ENCODE measurements around the gene DNAJC5. TPM values are rescaled to one million over a fixed set of nuclear protein-coding genes. Genes with fewer than 3 reads are reported as not detected.
A peak's percentile ranks its signal among the peaks of the same experiment; 100 is the strongest.

Gene DNAJC5
- total RNA-seq, 1 donor from 2014 or later, result 57.9 TPM

GRCh38 chr20:63953764-63954429 is 59.0 kb downstream of the DNAJC5 start:
- Mint-ChIP-seq H3K9me3 (ENCODE audit: unreplicated experiment) (peaks cover 5% of the 10 kb centered on the region), H3K27me3 (ENCODE audit: unreplicated experiment) (peaks cover 13% of the 10 kb centered on the region), H3K4me1 (ENCODE audit: low read depth, unreplicated experiment) (peaks cover 17% of the 10 kb centered on the region), H3K27ac (ENCODE audit: unreplicated experiment) (peak overlapping the region; percentile 80), H3K4me3 (ENCODE audit: unreplicated experiment) (peak overlapping the region; percentile 89), H3K36me3 (ENCODE audit: unreplicated experiment) (no peaks in the 10 kb centered on the region)
- no peak for DNase-seq
- no peak for TF ChIP-seq CTCF (IDR thresholded peaks at IDR 0.05; ENCODE audit: partially characterized antibody, unreplicated experiment)

- Mint-ChIP-seq H3K27me3 (ENCODE audit: unreplicated experiment) (peaks cover 2% of the 10 kb centered on the region), H3K4me3 (ENCODE audit: unreplicated experiment) (peak overlapping the region; percentile 89), H3K9me3 (ENCODE audit: unreplicated experiment) (no peaks in the 10 kb centered on the region), H3K4me1 (ENCODE audit: low read depth, unreplicated experiment) (peaks cover 7% of the 10 kb centered on the region), H3K27ac (ENCODE audit: unreplicated experiment) (peak overlapping the region; percentile 48), H3K36me3 (ENCODE audit: unreplicated experiment) (no peaks in the 10 kb centered on the region)
- no peak for DNase-seq
- peak; percentile 9 for TF ChIP-seq CTCF (IDR thresholded peaks at IDR 0.05; ENCODE audit: partially characterized antibody, unreplicated experiment)
These were observed 60.4 kb downstream of the DNAJC5 start for GRCh38 chr20:63955281-63955826.

DNA sequence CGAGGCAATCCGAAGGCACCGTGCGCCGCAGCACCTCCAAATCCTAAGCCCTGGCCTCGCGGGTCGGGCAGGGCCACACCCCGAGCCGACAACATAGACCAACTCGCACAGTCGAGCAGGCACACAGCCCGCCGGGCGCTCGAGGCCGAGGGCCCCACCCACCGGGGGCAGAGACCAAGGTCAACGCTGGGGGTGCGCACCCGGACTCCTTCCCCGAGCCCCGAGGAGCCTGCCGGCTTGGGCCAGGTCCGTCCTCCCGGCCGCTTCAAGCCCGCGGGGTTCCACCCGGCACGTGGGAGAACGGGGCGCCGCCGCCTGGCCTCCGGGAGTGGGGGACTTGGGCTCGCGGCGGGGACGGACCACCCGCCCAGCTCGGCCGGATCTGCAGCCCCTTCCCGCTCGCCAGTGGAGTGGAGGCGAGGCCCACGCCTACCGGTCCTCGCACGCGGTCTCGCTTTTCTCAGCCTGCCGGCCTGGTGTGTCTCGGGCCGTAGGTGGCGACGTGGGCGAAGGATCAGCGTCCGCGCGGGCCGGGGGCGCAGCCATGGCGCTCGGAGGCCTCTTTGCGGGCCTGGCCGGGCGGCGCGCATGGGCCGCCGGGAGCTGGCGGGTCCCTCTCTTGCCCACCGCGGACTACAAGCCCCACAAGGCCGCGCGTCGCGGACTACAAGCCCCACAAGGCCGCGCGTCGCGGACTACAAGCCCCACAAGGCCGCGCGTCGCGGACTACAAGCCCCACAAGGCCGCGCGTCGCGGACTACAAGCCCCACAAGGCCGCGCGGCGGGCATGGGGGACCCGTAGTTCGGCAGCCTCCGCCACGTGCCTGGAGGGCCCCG is 61.1 kb downstream of the DNAJC5 start, which contains the start of gene UCKL1:
Gene UCKL1, minus strand, starts transcription at position 590 of the 837 bp plus-strand sequence. Its CDS starts 44 bp downstream, at position 546.
- H3K4me1 Mint-ChIP-seq (ENCODE audit: low read depth, unreplicated experiment), result peaks cover 7% of the 10 kb centered on the region
- H3K4me3 Mint-ChIP-seq (ENCODE audit: unreplicated experiment), result peak within 1 kb of the TSS; percentile 89
- peak; percentile 94 for DNase-seq

DNA sequence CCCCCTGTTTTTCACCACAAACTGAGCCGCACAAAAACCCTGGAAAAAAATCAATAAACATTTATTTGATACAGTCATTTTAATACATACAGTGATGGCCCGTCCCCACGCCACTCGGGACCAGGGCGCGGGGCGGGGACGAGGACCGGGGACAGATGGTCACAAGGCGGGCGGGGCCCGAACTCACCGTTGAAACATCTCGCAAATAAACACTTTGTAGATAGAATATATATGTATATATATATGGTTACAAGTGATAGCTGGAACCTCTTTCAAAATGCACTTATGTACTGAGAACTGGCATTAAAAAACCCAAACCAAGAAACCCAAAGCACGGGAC is 61.7 kb downstream of the DNAJC5 start:
- TF ChIP-seq CTCF (IDR thresholded peaks at IDR 0.05; ENCODE audit: partially characterized antibody, unreplicated experiment), result no peak
- peaks cover 7% of the 10 kb centered on the region for H3K4me1 Mint-ChIP-seq (ENCODE audit: low read depth, unreplicated experiment)
- peaks cover 2% of the 10 kb centered on the region for H3K27me3 Mint-ChIP-seq (ENCODE audit: unreplicated experiment)
- no peaks in the 10 kb centered on the region for H3K9me3 Mint-ChIP-seq (ENCODE audit: unreplicated experiment)
- peak overlapping the region; percentile 70 for H3K27ac Mint-ChIP-seq (ENCODE audit: unreplicated experiment)
- no peak for DNase-seq
- no peaks in the 10 kb centered on the region for H3K36me3 Mint-ChIP-seq (ENCODE audit: unreplicated experiment)
- peak overlapping the region; percentile 81 for H3K4me3 Mint-ChIP-seq (ENCODE audit: unreplicated experiment)

More for the DNA sequence above, 61.1 kb downstream of the DNAJC5 start, which contains the start of gene UCKL1:
- peak within 1 kb of the TSS; percentile 70 for H3K27ac Mint-ChIP-seq (ENCODE audit: unreplicated experiment)
- H3K9me3 Mint-ChIP-seq (ENCODE audit: unreplicated experiment), result no peaks in the 10 kb centered on the region
- TF ChIP-seq CTCF (IDR thresholded peaks at IDR 0.05; ENCODE audit: partially characterized antibody, unreplicated experiment), result no peak
- H3K36me3 Mint-ChIP-seq (ENCODE audit: unreplicated experiment), result no peaks in the 10 kb centered on the region
- H3K27me3 Mint-ChIP-seq (ENCODE audit: unreplicated experiment), result peaks cover 2% of the 10 kb centered on the region
